Fibroblast of skin of abdomen (primary cell): ENCODE data around the gene PCIF1.
"Not testable (repeated sequence)": the region's sequence is repeated elsewhere in the genome, so short reads cannot be mapped to it uniquely, and the experiment has no call there.

Source experiments
- DNase-seq: peaks from one replicate; pipeline ENCODE4 v3.0.0-alpha.2; 2013

The PCIF1 gene

GRCh38 chr20:45947110-45947866 is 12.8 kb downstream of the PCIF1 start:
- DNase-seq = no peak

GRCh38 chr20:45948261-45948733 is 13.8 kb downstream of the PCIF1 start:
- DNase-seq = no peak

GRCh38 chr20:45948742-45949541 is 14.5 kb downstream of the PCIF1 start:
- no peak for DNase-seq

GRCh38 chr20:45949542-45950329 is 15.3 kb downstream of the PCIF1 start:
- no peak for DNase-seq

- DNase-seq = no peak
Observed at GRCh38 chr20:45950330-45950646, 15.8 kb downstream of the PCIF1 start.

GRCh38 chr20:45951925-45952834 is 17.7 kb downstream of the PCIF1 start:
- DNase-seq = no peak

- DNase-seq = no peak
Observed at GRCh38 chr20:45952861-45953260, 18.4 kb downstream of the PCIF1 start.

- no peak for DNase-seq
Observed at GRCh38 chr20:45953672-45954071, 19.2 kb downstream of the PCIF1 start.

GRCh38 chr20:45956326-45956725 is 21.8 kb downstream of the PCIF1 start:
- not testable (repeated sequence) for DNase-seq

GRCh38 chr20:45957021-45957941 is 22.8 kb downstream of the PCIF1 start:
- DNase-seq = no peak

- no peak for DNase-seq
Observed at GRCh38 chr20:45958593-45958992, 24.1 kb downstream of the PCIF1 start.

- no peak for DNase-seq
Observed at GRCh38 chr20:45959126-45959525, 24.6 kb downstream of the PCIF1 start.

GRCh38 chr20:45959956-45960630 is 25.6 kb downstream of the PCIF1 start:
- no peak for DNase-seq

- DNase-seq = no peak
Observed at GRCh38 chr20:45962031-45962755, 27.7 kb downstream of the PCIF1 start.

- peak; percentile 38 for DNase-seq
Observed at GRCh38 chr20:45963059-45964005, 28.8 kb downstream of the PCIF1 start.

- no peak for DNase-seq
Observed at GRCh38 chr20:45964006-45964400, 29.5 kb downstream of the PCIF1 start.

- DNase-seq = no peak
Observed at GRCh38 chr20:45965169-45966002, 30.9 kb downstream of the PCIF1 start.
